Esophagus (tissue), 2 donors: Measurements from ENCODE around the gene NAA40. TPM values are rescaled to one million over a fixed set of nuclear protein-coding genes. Genes with fewer than 3 reads are reported as not detected.

Source experiments
- H3K27ac ChIP-seq, 2 donors: one replicate each; pipeline ENCODE4 v1.5.1; 2013; ENCODE audit warnings: low read depth in 2 of 2, mild to moderate bottlenecking in 2 of 2, inconsistent platforms in 1 of 2, low read length in 1 of 2, moderate library complexity in 1 of 2
- H3K27me3 ChIP-seq, 2 donors: one replicate each; pipeline ENCODE4 v1.6.1; 2013; ENCODE audit warnings: low read length in 2 of 2, control low read depth in 1 of 2, mild to moderate bottlenecking in 1 of 2; ENCODE audit not compliant: insufficient read depth in 2 of 2, control insufficient read depth in 1 of 2
- H3K36me3 ChIP-seq, 2 donors: one replicate each; pipeline ENCODE4 v1.6.1; 2013; ENCODE audit warnings: low read length in 1 of 2; ENCODE audit not compliant: control insufficient read depth in 2 of 2, insufficient read depth in 2 of 2
- H3K4me1 ChIP-seq, 2 donors: one replicate each; pipeline ENCODE4 v1.6.1; 2013; ENCODE audit warnings: low read length in 1 of 2; ENCODE audit not compliant: control insufficient read depth in 2 of 2, insufficient read depth in 2 of 2
- H3K4me3 ChIP-seq, 2 donors: one replicate each; pipeline ENCODE4 v1.5.1; 2013; ENCODE audit warnings: low read length in 2 of 2, mild to moderate bottlenecking in 2 of 2, low read depth in 1 of 2, moderate library complexity in 1 of 2
- H3K9me3 ChIP-seq, 2 donors: one replicate each; pipeline ENCODE4 v1.6.1; 2013; ENCODE audit warnings: mild to moderate bottlenecking in 2 of 2, low read depth in 1 of 2, low read length in 1 of 2, moderate library complexity in 1 of 2; ENCODE audit not compliant: control insufficient read depth in 2 of 2, insufficient read depth in 1 of 2
- WGBS, 2 donors: extraction: QIAGEN DNeasy Blood & Tissue Kit; methylation state at CpG; one replicate each; pipeline ENCODE4 v1.1.7; 2013; 5-methylcytosine and 5-hydroxymethylcytosine counted together
- polyA plus RNA-seq, 2 donors: library from polyadenylated mRNA; stranded (reverse); fragments of 200-250 nt; gene quantifications; one replicate each; pipeline ENCODE4 v1.2.3, GENCODE V29; 2013
- donor health status: healthy with polysubstance abuse.
- donor health status: Bipolar disorder and iron deficiency.

The NAA40 gene
- polyA plus RNA-seq, 2 donors: 8.5 to 11.8 TPM

GRCh38 chr11:64003807-64004589 is 65.2 kb downstream of the NAA40 start:
- 73% methylated on average over 23 of the region's 23 CpGs for WGBS, 2 donors
- Histone ChIP-seq H3K36me3 (no peaks in the 10 kb centered on the region), H3K27me3 (no peaks in the 10 kb centered on the region), H3K4me3 (no peak overlapping the region), H3K27ac (no peak overlapping the region), H3K9me3 (no peaks in the 10 kb centered on the region), H3K4me1 (peaks cover 7 to 24% of the 10 kb centered on the region in 2 donors)

- Histone ChIP-seq H3K4me1 (peaks cover 7 to 21% of the 10 kb centered on the region in 2 donors), H3K4me3 (no peak overlapping the region), H3K36me3 (no peaks in the 10 kb centered on the region), H3K27me3 (no peaks in the 10 kb centered on the region), H3K27ac (no peak overlapping the region), H3K9me3 (peaks cover 0 to under 1% of the 10 kb centered on the region in 2 donors)
- 63 to 70% methylated on average over 4 of the region's 4 CpGs for WGBS, 2 donors
Observed at GRCh38 chr11:64004590-64004984, 65.8 kb downstream of the NAA40 start.

DNA sequence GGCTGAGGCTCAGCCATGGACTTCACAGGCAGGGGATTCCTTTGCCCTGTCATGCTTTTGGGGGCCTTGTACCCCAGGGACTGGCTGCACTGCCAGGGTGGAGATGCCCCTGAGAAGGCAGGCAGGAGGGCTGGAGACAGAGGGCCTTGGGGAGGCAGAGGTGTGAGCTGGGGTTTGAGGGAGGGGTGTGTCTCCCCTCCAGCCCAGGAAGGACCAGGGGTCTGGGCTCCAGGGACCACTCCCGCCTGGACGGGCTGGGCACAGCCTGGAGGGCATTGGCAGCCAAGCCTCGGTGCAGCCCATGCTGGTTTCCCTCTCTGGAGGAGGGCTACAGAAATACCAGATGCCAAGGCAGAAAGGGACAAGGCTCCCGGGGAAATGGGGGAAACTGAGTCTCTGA is 66.9 kb downstream of the NAA40 start:
- peaks cover 3% of the 10 kb centered on the region in 2 donors for H3K9me3 ChIP-seq
- no peaks in the 10 kb centered on the region for H3K27me3 ChIP-seq
- no peak overlapping the region for H3K4me3 ChIP-seq
- peaks cover 3 to 13% of the 10 kb centered on the region in 2 donors for H3K4me1 ChIP-seq
- no peaks in the 10 kb centered on the region for H3K36me3 ChIP-seq
- H3K27ac ChIP-seq: no peak overlapping the region
- WGBS, 2 donors: 71 to 73% methylated on average over 4 of the region's 4 CpGs

GRCh38 chr11:64006398-64006797 is 67.6 kb downstream of the NAA40 start:
- Histone ChIP-seq H3K36me3 (no peaks in the 10 kb centered on the region), H3K4me3 (no peak overlapping the region), H3K4me1 (peaks cover 3 to 10% of the 10 kb centered on the region in 2 donors), H3K27ac (no peak overlapping the region), H3K9me3 (peaks cover 3 to 9% of the 10 kb centered on the region in 2 donors), H3K27me3 (no peaks in the 10 kb centered on the region)
- 47 to 49% methylated on average over 12 of the region's 12 CpGs for WGBS, 2 donors

Other genes starting within 250 kb of the NAA40 start
- gene ZFTA, start 170.2 kb upstream of the NAA40 start, polyA plus RNA-seq: 1 to 10 TPM; 2.6 to 3.3 TPM
- gene SPINDOC, start 125.5 kb upstream of the NAA40 start, polyA plus RNA-seq: 10 to 100 TPM in 1 of 2 donors, 1 to 10 TPM in 1; 5.9 to 10.2 TPM
- gene MARK2, start 99.9 kb upstream of the NAA40 start, polyA plus RNA-seq: 10 to 100 TPM; 29.5 to 29.9 TPM
- under 1 TPM; 0.13 to 0.24 TPM for gene RCOR2, start 21.8 kb upstream of the NAA40 start, polyA plus RNA-seq
- gene COX8A, start 35.6 kb downstream of the NAA40 start, polyA plus RNA-seq: 1,000 to 10,000 TPM in 1 of 2 donors, 100 to 1,000 TPM in 1; 737 to 1,011 TPM
- gene OTUB1, start 47.4 kb downstream of the NAA40 start, polyA plus RNA-seq: 10 to 100 TPM; 54.6 to 91.5 TPM
- under 1 TPM; 0.04 to 0.08 TPM for gene FLRT1, start 96.9 kb downstream of the NAA40 start, polyA plus RNA-seq
- gene MACROD1, start 227.1 kb downstream of the NAA40 start, polyA plus RNA-seq: 10 to 100 TPM; 25.6 to 75.6 TPM
- gene STIP1, start 247.2 kb downstream of the NAA40 start, polyA plus RNA-seq: 10 to 100 TPM; 60.0 to 69.4 TPM